Measurements from ENCODE around the gene IFT22.
"Not testable (repeated sequence)": the region's sequence is repeated elsewhere in the genome, so short reads cannot be mapped to it uniquely, and the experiment has no call there.

IFT22 gene

GRCh38 chr7:101277155-101277554 is 44.5 kb downstream of the IFT22 start:
- no peak for DNase-seq

- DNase-seq, result no peak
Measured at GRCh38 chr7:101273206-101273605, 48.4 kb downstream of the IFT22 start.

- DNase-seq, result no peak
Measured at GRCh38 chr7:101271021-101271420, 50.6 kb downstream of the IFT22 start.

- no peak for DNase-seq
Measured at GRCh38 chr7:101269664-101270063, 51.9 kb downstream of the IFT22 start.

GRCh38 chr7:101265622-101266516 is 55.7 kb downstream of the IFT22 start:
- DNase-seq, result no peak

- not testable (repeated sequence) for DNase-seq
Measured at GRCh38 chr7:101264102-101264706, 57.4 kb downstream of the IFT22 start.
